GM12872 (cell line): ENCODE results near the gene ARHGEF7.

ENCODE experiments used
- TF ChIP-seq, protein P1 (sequence below): IDR thresholded peaks from 3 replicates; pipeline ENCODE4 v1.5.1; 2011; ENCODE audit warnings: low read depth, mild to moderate bottlenecking, low read length, moderate library complexity; ENCODE audit not compliant: insufficient read depth

Gene ARHGEF7

DNA sequence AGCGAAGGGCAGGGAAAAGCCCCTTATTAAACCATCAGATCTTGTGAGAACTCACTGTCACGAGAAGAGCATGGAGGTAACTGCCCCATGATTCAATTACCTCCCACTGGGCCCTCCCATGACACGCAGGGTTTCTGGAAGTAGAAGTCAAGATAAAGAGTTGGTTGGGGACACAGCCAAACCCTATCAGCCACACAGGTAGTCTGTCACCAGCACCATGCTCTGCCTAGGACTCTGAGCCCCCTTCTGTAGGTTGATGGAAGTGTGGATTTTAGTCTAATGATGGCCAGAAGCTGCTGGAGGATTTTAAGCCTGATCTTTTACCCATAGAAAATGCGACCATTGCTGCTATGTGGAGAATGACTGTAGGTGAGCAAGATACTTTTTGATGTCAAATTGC is 60.8 kb downstream of the ARHGEF7 start:
- TF ChIP-seq, protein P1, sequence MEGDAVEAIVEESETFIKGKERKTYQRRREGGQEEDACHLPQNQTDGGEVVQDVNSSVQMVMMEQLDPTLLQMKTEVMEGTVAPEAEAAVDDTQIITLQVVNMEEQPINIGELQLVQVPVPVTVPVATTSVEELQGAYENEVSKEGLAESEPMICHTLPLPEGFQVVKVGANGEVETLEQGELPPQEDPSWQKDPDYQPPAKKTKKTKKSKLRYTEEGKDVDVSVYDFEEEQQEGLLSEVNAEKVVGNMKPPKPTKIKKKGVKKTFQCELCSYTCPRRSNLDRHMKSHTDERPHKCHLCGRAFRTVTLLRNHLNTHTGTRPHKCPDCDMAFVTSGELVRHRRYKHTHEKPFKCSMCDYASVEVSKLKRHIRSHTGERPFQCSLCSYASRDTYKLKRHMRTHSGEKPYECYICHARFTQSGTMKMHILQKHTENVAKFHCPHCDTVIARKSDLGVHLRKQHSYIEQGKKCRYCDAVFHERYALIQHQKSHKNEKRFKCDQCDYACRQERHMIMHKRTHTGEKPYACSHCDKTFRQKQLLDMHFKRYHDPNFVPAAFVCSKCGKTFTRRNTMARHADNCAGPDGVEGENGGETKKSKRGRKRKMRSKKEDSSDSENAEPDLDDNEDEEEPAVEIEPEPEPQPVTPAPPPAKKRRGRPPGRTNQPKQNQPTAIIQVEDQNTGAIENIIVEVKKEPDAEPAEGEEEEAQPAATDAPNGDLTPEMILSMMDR, result no peak

GRCh38 chr13:111176421-111176820 is 61.3 kb downstream of the ARHGEF7 start:
- TF ChIP-seq, protein P1, result no peak

- TF ChIP-seq, protein P1, result no peak
Measured at GRCh38 chr13:111177081-111177711, 62.1 kb downstream of the ARHGEF7 start.

DNA sequence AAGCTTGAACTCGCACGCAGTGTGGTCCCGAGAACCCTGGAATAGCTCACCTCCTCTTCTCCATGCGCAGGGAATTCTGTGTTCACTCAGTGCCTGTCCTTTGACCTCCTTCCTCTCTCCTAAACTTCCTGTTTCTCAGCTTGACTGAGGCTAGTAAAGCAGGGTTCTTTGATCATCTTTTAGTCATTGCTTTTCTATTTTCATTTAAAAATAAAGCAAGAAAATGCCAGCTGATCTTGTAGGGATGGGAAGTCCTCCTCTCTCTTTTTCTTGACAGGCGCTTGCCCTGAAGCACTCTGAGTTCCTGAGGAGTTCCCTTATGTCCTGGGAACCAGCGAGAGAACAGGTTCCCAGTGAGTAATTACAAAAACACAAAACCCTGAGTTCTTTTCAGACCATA is 62.8 kb downstream of the ARHGEF7 start:
- TF ChIP-seq, protein P1, result no peak

GRCh38 chr13:111178402-111178801 is 63.3 kb downstream of the ARHGEF7 start:
- TF ChIP-seq, protein P1, result no peak

GRCh38 chr13:111179908-111180760 is 65.0 kb downstream of the ARHGEF7 start:
- TF ChIP-seq, protein P1, result no peak

GRCh38 chr13:111181977-111182376 is 66.9 kb downstream of the ARHGEF7 start:
- TF ChIP-seq, protein P1, result no peak
